GM20000 (cell line): Measurements from ENCODE around the gene PRR18.

Experiments
- DNase-seq: peaks from one replicate; pipeline ENCODE4 v3.0.0; 2012; ENCODE audit warnings: low spot score
- TF ChIP-seq, protein P1 (sequence below): IDR thresholded peaks from 2 replicates; pipeline ENCODE4 v1.5.1; 2012; ENCODE audit warnings: mild to moderate bottlenecking, control low read depth; ENCODE audit errors: extremely low read depth, missing control alignments

PRR18 gene

DNA sequence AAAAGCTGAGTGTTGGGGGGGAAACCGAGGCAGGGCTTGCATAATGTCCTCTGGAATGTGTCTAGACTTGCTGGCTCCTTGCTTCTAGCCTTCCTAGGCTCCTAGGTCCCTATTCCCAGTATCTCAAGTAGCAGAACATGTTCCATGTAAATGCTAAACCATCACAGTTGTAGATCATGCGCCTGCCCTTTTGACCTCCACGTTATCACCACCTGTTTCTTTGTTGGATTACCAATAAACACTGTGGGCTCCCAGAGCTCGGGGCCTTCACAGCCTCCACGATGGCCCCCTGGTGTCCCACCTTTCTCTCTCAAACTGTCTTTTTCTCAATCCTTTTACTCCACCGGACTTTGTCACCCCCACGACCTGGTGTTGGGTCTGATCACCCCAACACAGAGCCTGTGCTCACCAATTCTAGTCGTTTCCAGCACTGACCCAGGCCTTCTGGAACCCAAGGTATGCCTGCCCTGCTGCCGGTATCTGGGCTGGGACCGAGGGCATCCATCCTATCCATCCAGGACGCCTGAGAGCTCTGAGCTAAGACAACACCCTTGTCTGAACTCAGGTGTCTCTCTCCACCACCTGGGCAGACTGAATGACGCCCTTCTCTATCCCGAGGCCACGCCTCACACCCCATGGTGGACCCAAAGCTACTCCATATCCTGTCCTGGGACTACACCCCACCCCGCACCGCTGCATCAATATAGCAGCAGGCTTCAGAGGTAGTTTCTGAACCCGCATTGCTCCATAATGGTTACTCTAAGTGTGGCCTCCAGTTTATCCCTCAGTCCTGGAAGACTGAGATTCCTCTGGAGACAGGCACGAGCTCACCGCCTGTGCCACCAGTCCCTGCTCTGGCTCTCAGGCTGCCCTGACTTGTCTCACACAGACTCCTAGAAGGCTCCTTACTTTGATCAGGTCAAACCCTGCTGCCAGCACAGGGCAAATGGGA lies 9.3 kb upstream of the PRR18 start:
- no peak for DNase-seq
- TF ChIP-seq, protein P1, sequence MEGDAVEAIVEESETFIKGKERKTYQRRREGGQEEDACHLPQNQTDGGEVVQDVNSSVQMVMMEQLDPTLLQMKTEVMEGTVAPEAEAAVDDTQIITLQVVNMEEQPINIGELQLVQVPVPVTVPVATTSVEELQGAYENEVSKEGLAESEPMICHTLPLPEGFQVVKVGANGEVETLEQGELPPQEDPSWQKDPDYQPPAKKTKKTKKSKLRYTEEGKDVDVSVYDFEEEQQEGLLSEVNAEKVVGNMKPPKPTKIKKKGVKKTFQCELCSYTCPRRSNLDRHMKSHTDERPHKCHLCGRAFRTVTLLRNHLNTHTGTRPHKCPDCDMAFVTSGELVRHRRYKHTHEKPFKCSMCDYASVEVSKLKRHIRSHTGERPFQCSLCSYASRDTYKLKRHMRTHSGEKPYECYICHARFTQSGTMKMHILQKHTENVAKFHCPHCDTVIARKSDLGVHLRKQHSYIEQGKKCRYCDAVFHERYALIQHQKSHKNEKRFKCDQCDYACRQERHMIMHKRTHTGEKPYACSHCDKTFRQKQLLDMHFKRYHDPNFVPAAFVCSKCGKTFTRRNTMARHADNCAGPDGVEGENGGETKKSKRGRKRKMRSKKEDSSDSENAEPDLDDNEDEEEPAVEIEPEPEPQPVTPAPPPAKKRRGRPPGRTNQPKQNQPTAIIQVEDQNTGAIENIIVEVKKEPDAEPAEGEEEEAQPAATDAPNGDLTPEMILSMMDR, result no peak

DNA sequence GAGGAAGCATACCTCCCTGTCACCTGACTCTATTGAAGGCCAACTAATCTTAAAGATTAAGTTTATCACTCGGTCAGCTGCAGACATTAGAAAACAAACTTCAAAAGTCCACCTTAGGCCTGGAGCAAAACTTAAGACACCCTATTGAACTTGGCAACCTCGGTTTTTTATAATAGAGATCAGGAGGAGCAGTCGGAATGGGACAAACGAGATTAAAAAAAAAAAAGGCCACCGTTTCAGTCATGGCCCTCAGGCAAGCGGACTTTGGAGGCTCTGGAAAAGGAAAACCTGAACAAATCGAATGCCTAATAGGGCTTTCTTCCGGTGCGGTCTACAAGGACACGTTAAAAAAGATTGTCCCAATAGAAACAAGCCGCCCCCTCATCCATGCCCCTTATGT lies 7.2 kb upstream of the PRR18 start:
- no peak for DNase-seq
- TF ChIP-seq, protein P1, result no peak

DNA sequence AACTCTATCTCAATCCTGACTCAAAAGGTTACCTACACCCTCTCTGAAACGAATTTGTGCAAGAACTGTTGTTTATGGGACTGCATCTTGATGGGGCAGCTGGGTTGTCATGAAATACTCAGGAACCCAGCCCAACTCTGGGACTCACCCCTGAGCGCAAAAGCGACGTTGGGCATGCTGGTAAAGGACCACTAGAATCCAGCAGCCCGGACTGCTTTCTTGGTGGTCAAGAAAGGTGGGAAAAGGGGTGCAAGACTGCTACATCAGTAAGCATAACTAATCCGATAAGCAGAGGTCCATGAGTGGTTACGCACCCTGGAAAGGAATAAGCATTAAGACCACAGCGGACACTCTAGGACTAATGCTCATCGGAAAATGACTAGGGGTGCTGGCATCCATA lies 6.3 kb upstream of the PRR18 start:
- no peak for DNase-seq
- TF ChIP-seq, protein P1, result no peak

DNA sequence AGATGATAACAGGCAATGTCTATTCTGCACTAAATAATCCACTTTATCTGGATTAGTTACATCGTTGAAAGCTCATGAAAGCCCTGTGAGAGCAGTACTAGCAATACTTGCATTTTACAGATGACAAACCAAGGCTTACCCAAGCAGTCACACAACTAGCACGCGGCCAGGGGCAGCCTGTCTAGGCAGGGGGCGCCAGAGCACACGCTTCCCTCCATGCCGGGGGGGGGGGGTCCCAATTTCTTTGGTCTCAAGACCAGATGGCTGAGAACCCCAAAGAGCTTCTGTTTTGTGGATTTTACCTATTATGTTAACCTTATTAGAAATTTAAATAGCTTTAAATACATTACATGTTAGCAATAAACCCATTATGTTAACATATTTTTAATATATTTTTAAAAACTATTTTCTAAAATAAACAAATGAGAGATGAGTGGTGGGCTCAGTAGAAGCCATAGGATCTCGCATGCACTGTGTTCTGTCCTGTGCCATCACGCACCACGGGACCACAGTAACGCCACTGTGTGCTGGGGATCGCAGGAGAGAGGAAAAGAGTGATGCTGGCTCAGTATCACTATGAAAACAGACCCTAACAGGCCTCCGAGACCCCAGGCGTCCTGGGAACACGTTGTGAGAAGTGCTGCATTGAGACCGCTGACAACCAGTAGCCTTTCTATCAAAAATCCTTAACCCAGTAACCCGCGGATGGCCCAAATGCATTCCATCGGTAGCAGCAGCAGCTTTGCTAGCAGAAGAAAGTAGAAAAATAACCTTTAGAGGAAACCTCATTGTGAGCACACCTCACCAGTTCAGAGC lies 5.3 kb upstream of the PRR18 start:
- TF ChIP-seq, protein P1, result peak; percentile 73
- peak; percentile 83 for DNase-seq

DNA sequence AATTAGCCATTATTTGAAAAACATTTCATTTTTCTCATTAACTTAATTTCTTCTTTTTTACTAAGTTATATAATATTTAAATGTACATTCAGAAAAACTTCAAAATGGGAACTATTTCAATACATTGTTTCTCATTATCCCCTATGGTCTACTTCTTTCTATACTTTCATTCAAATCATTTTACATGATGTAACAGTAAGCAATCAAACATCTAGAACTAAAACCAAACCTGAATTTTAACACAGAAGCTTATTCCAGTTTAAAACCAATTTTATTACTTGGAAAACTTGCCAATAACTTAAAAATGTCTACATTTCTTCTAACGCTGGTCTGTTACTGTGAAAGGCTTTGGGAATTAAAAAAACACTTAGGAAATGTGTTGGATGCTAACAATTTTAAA lies 4.6 kb upstream of the PRR18 start:
- DNase-seq, result no peak
- TF ChIP-seq, protein P1, result no peak

DNA sequence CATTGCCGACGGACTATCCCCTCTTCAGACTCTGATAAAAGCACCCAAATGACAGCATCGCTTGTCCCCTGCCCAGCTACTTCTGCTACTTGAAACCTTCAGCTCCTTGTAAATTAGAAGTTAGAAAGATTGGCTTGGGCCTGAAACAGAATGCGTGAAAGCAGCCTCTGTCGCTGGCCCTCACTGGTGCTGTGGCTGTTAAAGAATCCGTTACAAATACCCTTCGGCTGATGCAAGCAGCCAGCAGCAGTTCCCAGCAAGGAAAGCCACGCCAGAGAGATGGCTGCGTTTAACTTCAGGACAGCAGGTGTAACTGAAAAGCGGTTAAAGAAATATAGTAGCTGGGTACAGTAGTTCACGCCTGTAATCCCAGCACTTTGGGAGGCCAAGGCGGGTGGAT lies 2.4 kb upstream of the PRR18 start:
- TF ChIP-seq, protein P1, result no peak
- no peak for DNase-seq

DNA sequence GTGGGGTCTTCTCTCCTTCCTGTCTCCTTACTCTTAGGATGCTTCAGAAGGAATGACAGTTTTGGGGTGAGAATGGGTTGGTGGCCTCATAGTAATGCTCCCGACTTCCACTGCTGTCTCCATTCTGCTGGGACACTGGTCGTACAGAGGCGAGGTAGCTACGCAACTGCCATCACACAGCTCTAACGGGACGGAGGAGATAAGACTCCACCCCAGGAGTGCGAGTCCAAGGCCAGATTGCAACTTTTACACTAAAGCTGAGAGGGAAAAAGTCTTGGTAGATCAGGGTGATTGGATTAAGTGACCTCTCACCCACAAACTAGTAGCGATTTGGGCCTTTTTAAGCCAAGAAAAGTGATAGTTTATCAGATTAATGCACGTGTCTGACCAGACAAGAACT lies 1.8 kb upstream of the PRR18 start:
- TF ChIP-seq, protein P1, result no peak
- DNase-seq, result no peak
